Ovary (tissue), 9 donors: ENCODE data around the gene GPX4. TPM values are rescaled to one million over a fixed set of nuclear protein-coding genes. Genes with fewer than 3 reads are reported as not detected.
A peak's percentile ranks its signal among the peaks of the same experiment; 100 is the strongest.

Experiments used
- DNase-seq, 5 donors: peaks; one replicate each; pipeline ENCODE4 v3.0.0-alpha.2; 2019 to 2020
- H3K27ac ChIP-seq, 2 donors: fragments of 200-600 bp; one replicate each; pipeline versions ENCODE4 v1.5.1 to v1.8.0; 2019 to 2022
- H3K27me3 ChIP-seq: fragments of 200-600 bp; one replicate; pipeline ENCODE4 v1.8.0; 2022
- H3K36me3 ChIP-seq: fragments of 200-600 bp; sonication (generic); one replicate; pipeline ENCODE4 v1.5.1; 2019
- H3K4me1 ChIP-seq: one replicate; pipeline ENCODE4 v1.8.1; 2013; ENCODE audit warnings: mild to moderate bottlenecking, moderate library complexity; ENCODE audit not compliant: insufficient read depth
- H3K4me3 ChIP-seq: fragments of 200-600 bp; sonication (generic); one replicate; pipeline ENCODE4 v1.5.1; 2017
- H3K9me3 ChIP-seq, 2 donors: fragments of 200-600 bp in 1 of 2; sonication (generic) in 1 of 2; one replicate each; pipeline versions ENCODE4 v1.5.1 to v1.8.1; 2013 to 2019; ENCODE audit warnings: mild to moderate bottlenecking in 1 of 2, moderate library complexity in 1 of 2
- EP300 ChIP-seq: sonication (generic); formaldehyde crosslinking; IDR thresholded peaks from one replicate; pipeline ENCODE4 v1.6.1; 2017; ENCODE audit warnings: antibody characterized with exemption
- POLR2A ChIP-seq: fragments of 450-650 bp; IDR thresholded peaks from one replicate; pipeline ENCODE4 v1.6.1; 2017; ENCODE audit warnings: antibody characterized with exemption, mild to moderate bottlenecking, moderate library complexity
- WGBS, 3 donors: extraction: QIAGEN DNeasy Blood & Tissue Kit in 1 of 3; methylation state at CpG; one replicate each; pipeline versions ENCODE4 v1.1.5 to v1.1.7; 2013 to 2017; 5-methylcytosine and 5-hydroxymethylcytosine counted together
- intact Hi-C, 4 donors: fragments of 100-400 bp; cut with DNase I; formaldehyde crosslinking; loops; one replicate each; pipeline versions ENCODE4 v1.11.0 to v1.15.1; 2022 to 2023
- polyA plus RNA-seq, 2 donors: library from polyadenylated mRNA; stranded (reverse); fragments of 200-250 nt in 1 of 2; fragments of 350-450 nt in 1 of 2; fragmentation: Illumina TruSeq in 1 of 2; extraction: RNeasy Lipid Tissue Mini Kit (QIAGEN cat#74804) in 1 of 2; gene quantifications; one replicate each; pipeline ENCODE4 v1.2.3, GENCODE V29; 2013 to 2014
- total RNA-seq, 7 donors: library from RNA; depleted of rRNA in 2 of 7; stranded (reverse); fragments of >200 nt in 2 of 7; fragmentation: NEBNext Ultra II Directional in 3 of 7; extraction: Animal tissue kit (Norgen Biotek cat#: 25700) in 3 of 7; gene quantifications; one replicate each; pipeline versions ENCODE4 v1.1.0 to v1.2.4, GENCODE V29; 2016 to 2023
- TF ChIP-seq, protein P1 (sequence below), 3 donors: fragments of 450-650 bp in 2 of 3; fragments of 200-600 bp in 1 of 3; IDR thresholded peaks; one replicate each; pipeline versions ENCODE4 v1.5.1 to v1.8.0; 2016 to 2022; ENCODE audit warnings: antibody characterized with exemption in 3 of 3, mild to moderate bottlenecking in 1 of 3
- donor health status: DM: no; HTN: no; CAD: no; lungs with moderate emphysema.
- donor health status: DM: no; HTN: no; CAD: no.
- donor health status: Bipolar disorder and iron deficiency.
- donor health status: DM: yes; HTN: yes; CAD: no.
- donor health status: DM: no; HTN: no; CAD: no.
- donor health status: DM: yes; HTN: yes; CAD: no.

The GPX4 gene
- total and polyA plus RNA-seq, 9 donors: 189 to 450 (median 247) TPM

DNA sequence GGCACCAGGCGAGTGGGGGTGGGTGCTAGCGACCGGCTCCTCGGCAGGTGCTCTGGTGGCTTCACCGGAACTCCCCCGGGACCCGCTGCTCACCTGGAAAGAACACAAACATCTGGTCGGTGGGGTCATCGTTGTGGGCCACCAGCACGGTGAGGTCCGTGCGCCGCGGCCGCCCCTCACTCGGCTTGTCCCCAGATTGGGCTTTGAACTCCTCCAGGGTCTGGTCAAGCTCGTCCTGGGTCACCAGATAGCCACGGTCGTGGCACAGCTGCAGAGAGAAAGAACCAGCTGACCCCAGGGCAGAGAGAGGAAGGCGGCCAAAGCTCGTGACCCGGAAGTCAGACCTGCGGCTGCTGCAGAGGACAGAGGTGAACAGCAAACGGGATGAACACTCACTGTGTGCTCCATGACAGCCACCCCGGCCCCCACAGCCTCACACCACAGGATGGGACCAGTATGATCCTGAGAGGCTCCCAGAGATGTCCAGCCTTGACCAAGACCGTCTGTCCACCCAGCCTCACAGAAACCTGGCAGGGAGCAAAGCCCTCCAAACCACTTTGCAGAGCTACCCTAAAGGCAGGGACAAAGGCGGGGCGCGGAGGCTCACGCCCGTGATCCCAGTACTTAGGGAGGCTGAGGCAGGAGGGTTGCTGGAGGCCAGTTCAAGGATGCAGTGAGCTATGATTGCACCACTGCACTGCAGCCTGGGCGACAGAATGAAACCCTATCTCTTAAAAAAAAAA is 9.8 kb upstream of the GPX4 start:
- DNase-seq: peak in 2 of 5 donors; percentile 41 to 49
- H3K4me1 ChIP-seq: peaks cover 12% of the 10 kb centered on the region
- H3K4me3 ChIP-seq: peak overlapping the region; percentile 77
- no peak for TF ChIP-seq POLR2A
- TF ChIP-seq, protein P1, sequence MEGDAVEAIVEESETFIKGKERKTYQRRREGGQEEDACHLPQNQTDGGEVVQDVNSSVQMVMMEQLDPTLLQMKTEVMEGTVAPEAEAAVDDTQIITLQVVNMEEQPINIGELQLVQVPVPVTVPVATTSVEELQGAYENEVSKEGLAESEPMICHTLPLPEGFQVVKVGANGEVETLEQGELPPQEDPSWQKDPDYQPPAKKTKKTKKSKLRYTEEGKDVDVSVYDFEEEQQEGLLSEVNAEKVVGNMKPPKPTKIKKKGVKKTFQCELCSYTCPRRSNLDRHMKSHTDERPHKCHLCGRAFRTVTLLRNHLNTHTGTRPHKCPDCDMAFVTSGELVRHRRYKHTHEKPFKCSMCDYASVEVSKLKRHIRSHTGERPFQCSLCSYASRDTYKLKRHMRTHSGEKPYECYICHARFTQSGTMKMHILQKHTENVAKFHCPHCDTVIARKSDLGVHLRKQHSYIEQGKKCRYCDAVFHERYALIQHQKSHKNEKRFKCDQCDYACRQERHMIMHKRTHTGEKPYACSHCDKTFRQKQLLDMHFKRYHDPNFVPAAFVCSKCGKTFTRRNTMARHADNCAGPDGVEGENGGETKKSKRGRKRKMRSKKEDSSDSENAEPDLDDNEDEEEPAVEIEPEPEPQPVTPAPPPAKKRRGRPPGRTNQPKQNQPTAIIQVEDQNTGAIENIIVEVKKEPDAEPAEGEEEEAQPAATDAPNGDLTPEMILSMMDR (IDR thresholded peaks at IDR 0.05): no peak
- no peak for TF ChIP-seq EP300
- intact Hi-C loops: no loop called here
- no peaks in the 10 kb centered on the region for H3K9me3 ChIP-seq
- WGBS, 3 donors: 47 to 58% (median 58%) methylated on average over 32 of the region's 32 CpGs
- no peaks in the 10 kb centered on the region for H3K27me3 ChIP-seq
- H3K36me3 ChIP-seq: no peaks in the 10 kb centered on the region
- H3K27ac ChIP-seq: no peak overlapping the region

DNA sequence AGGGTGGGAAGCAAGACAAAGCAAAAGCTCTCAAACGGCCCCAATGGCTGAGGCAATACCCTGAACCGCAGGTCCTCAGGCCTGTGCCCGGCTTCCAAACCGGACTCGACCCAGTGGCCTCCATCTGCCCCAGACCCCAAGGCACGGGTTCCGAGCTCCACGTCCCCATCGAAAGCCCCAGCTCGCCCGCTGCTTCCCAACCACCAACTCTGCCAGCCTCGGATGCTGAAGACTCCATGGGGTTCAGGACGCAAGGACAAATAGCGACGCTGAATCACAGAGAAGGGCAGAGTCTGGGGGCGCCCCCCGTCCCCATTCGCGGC is 9.2 kb upstream of the GPX4 start:
- WGBS, 3 donors: 0 to 1% (median 1%) methylated on average over 19 of the region's 19 CpGs
- no peak for DNase-seq
- intact Hi-C loops: no loop called here

DNA sequence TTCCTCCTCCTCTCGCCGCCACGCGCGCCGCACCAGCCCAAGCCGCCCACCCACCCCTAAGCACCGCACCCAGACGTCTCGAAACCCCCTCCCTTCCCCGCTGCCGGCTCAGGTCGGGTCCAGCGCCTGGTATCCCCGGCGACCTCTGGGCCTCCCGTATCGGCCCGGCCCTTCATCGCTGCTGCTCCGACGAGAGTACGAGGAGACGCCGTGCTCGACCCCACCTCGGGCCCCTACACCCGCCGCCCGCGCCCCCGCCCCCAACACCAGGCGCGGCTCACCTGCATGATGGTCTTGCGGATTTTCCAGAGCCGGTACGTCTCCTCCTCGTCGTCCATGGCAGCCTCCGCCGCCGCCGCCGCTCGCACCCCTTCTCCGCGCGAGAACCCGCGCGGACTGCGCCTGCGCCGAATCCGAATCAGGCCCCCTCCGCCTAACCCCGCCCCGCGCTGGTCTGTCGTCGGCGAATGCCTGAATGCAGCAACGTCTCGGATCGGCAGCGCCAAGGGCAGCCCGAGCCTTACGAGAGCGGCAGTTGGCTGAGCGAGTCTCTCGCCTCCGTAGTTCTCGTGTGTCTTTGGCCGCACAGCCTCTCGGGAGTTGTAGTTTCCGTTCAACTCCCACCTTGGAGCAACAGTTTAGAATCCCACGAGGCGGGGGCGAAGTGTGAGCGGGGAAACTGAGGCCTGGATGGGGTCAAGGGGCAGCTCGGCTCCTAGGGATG is 8.7 kb upstream of the GPX4 start, which contains the start of gene POLR2E:
Gene POLR2E (minus strand): TSS at position 398 of the 724 bp plus-strand sequence. CDS start 60 bp downstream, at position 338.
- peak within 1 kb of the TSS; percentile 77 for H3K4me3 ChIP-seq
- WGBS, 3 donors: 0% methylated on average over 26 to 81 of the region's 81 CpGs
- peak; percentile 99 for DNase-seq
- TF ChIP-seq EP300: no peak
- peak; percentile 64 for TF ChIP-seq POLR2A
- H3K36me3 ChIP-seq: no peaks in the 10 kb centered on the region
- no peaks in the 10 kb centered on the region for H3K9me3 ChIP-seq
- H3K27me3 ChIP-seq: no peaks in the 10 kb centered on the region
- H3K27ac ChIP-seq: peak within 1 kb of the TSS in 1 of 2 donors; percentile 58
- H3K4me1 ChIP-seq: peaks cover 12% of the 10 kb centered on the region
- intact Hi-C loops: loop anchor here in 2 of 4 donors (5.0 kb wide), 2 partner anchors 68 to 78 kb away; partner anchors contain the start of gene CNN2 (in 1 of the 2)

More for the DNA sequence above, 9.2 kb upstream of the GPX4 start:
- Histone ChIP-seq H3K27me3 (no peaks in the 10 kb centered on the region), H3K4me1 (peaks cover 12% of the 10 kb centered on the region), H3K36me3 (no peaks in the 10 kb centered on the region), H3K9me3 (no peaks in the 10 kb centered on the region), H3K4me3 (peak overlapping the region; percentile 77), H3K27ac (peak overlapping the region in 1 of 2 donors; percentile 58)
- no peak for TF ChIP-seq POLR2A
- no peak for TF ChIP-seq EP300

DNA sequence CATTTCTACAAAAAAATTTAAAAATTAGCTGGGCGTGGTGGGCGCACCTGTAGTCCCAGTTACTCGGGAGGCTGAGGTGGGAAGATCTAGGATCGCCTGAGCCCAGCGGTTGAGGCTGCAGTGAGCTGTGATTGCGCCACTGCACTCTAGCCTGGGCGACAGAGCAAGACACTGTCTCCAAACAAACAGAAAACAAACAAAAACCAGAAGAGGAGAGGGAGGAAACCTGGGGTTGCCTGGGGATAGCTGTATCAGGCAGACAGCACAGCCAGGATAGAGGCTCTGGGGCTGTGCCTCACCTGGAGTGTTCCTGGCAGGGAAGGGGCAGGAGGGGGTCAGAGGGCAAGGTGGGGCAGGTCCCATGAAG is 6.0 kb upstream of the GPX4 start:
- no peaks in the 10 kb centered on the region for H3K27me3 ChIP-seq
- intact Hi-C loops: loop anchor here in 2 of 4 donors (5.0 kb wide), 2 partner anchors 70 to 80 kb away; partner anchors contain the start of gene CNN2 (in 1 of the 2)
- TF ChIP-seq EP300 (no peak), POLR2A (no peak)
- TF ChIP-seq, protein P1 (IDR thresholded peaks at IDR 0.05): no peak
- H3K36me3 ChIP-seq: no peaks in the 10 kb centered on the region
- no peaks in the 10 kb centered on the region for H3K9me3 ChIP-seq
- no peak for DNase-seq
- WGBS, 3 donors: 68 to 80% (median 72%) methylated on average over 7 of the region's 7 CpGs
- no peak overlapping the region for H3K4me3 ChIP-seq
- H3K27ac ChIP-seq: peak overlapping the region; percentile 24 to 45
- H3K4me1 ChIP-seq: peaks cover 23% of the 10 kb centered on the region

DNA sequence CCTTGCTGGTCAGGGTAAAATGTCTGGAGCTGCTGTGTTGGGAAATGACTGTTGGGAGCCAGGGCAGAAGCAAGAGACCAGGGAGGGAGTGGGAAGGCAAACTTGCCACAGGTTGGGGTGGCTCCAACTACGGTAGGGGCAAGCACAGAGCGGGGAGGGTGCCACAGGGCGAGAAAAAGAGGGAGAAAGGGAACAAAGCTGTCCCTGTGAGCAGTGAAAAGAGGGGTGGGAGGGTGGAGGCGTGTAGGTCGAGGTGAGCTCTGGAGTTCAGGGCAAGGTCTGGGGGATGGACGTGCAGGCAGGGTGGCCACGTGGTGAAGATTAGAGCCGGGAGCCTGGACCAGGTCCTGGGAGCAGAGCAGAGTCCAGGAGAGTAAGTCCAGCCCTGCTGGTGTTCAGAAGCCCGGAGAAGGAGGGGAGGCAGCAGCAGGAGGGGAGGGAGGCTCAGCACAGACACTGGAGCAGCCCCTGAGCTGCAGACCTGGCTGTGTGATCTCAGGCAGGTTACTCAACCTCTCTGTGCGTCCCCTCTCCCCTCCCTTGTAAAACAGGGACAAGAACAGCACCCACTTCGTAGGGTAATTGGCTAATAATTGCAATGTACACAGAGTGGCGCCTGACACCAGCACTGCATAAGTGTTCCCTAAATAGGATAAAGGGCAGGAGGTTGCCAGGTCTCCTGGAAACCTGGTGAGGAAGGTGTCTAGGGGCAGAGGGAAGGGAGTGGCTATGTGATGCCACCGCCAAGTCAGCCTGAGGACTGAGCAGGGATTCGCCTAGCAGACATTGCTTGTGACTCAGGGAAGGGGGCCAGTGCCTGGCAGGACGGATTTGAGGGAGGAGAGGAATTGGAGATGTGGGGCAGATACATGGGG is 5.4 kb upstream of the GPX4 start:
- no peaks in the 10 kb centered on the region for H3K36me3 ChIP-seq
- WGBS, 3 donors: 41 to 47% (median 46%) methylated on average over 15 of the region's 15 CpGs
- H3K4me1 ChIP-seq: peaks cover 29% of the 10 kb centered on the region
- H3K4me3 ChIP-seq: no peak overlapping the region
- intact Hi-C loops: loop anchor here in 2 of 4 donors (5.0 kb wide), 2 partner anchors 71 to 81 kb away; partner anchors contain the start of gene CNN2 (in 1 of the 2)
- TF ChIP-seq EP300: no peak
- TF ChIP-seq, protein P1 (IDR thresholded peaks at IDR 0.05): no peak
- no peak for TF ChIP-seq POLR2A
- H3K27me3 ChIP-seq: no peaks in the 10 kb centered on the region
- H3K27ac ChIP-seq: peak overlapping the region; percentile 24 to 45
- no peaks in the 10 kb centered on the region for H3K9me3 ChIP-seq
- DNase-seq: no peak
